Thyroid gland (tissue), 4 donors: ENCODE data around the gene ING4.

Experiments
- CTCF ChIP-seq, 6 experiments: fragments of 200-600 bp in 3 of 6; fragments of 450-650 bp in 3 of 6; sonication (generic) in 3 of 6; IDR thresholded peaks; one replicate each; pipeline ENCODE4 v1.5.1; 2016 to 2019; ENCODE audit warnings: antibody characterized with exemption in 6 of 6, mild to moderate bottlenecking in 2 of 6, inconsistent platforms in 1 of 6, moderate library complexity in 1 of 6
- POLR2A ChIP-seq, 2 donors: fragments of 450-650 bp; IDR thresholded peaks; one replicate each; pipeline ENCODE4 v1.6.1; 2017; ENCODE audit warnings: antibody characterized with exemption in 2 of 2, mild to moderate bottlenecking in 2 of 2, moderate library complexity in 1 of 2

- TF ChIP-seq CTCF (IDR thresholded peaks at IDR 0.05) (no peak), POLR2A (IDR thresholded peaks at IDR 0.05) (no peak)
Measured at GRCh38 chr12:6612247-6612646, 50.7 kb downstream of the ING4 start.
